GM19099 (cell line): ENCODE measurements around the gene TRDN.

Source experiments
- POLR2A ChIP-seq: IDR thresholded peaks from 3 replicates; pipeline ENCODE4 v1.6.1; 2011; ENCODE audit warnings: low read depth; ENCODE audit not compliant: insufficient read length; ENCODE audit errors: extremely low read depth

TRDN gene

DNA sequence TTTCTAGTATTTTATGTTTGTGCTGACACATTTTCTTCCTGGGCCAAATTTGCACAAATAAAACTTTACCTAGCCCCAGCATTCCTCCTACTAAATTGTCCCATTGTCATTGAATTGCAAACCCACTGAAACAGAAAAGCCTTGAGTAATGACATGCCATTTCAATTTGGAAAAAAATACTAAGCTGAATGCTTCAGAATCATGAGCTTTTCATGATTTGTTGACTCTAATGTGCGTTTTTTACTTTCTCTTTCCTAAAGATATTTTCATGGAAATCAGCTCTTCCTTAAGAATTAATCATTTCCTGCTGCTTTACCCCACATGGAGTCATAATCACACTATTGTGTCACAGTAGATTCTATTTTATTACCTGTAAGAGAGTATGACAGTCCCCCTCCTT is 47.4 kb downstream of the TRDN start:
- no peak for TF ChIP-seq POLR2A

DNA sequence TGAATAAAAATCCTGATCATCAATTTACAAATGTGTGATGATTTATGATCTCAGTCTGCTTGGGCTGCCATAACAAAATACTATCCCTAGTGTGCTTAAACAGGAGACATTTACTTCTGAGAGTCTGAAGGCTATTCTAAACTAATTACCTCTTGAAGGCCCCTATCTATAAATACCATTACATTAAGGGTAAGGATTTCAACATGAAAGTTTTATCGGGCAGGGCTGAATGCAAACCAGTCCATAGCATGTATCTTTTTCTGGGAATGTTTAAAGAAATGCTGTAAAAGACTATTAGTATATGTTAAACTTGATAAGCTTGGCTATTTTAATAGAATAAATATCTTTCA is 48.2 kb downstream of the TRDN start:
- TF ChIP-seq POLR2A: no peak

DNA sequence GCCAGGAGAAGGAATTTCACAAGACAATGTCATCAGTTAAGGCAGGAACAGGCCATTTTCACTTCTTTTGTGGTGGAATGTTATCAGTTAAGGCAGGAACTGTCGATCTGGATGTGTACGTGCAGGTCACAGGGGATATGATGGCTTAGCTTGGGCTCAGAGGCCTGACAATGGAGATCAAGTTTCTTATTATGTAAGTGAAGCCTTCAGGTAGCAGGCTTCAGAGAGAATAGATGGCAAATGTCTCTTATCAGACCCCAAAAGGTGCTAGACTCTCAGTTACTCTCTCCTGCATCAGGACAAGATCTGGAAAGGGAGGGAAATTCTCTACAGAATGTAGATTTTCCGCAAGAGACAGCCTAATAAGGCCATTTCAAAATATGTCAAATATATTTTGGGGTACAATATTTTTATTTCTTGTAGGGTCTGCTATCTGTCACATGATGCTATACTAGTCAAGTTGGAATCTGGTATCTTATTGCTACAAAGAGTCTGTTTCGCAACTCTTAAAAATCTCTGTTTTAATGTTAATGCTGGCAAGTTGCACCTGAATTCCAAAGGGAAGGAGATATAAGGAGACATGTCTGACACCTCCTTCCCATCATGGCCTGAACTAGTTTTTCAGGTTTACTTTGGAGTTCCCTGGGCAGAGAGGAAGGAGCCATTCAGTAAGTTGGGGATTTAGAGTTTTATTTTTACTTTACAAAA is 48.8 kb downstream of the TRDN start:
- no peak for TF ChIP-seq POLR2A

DNA sequence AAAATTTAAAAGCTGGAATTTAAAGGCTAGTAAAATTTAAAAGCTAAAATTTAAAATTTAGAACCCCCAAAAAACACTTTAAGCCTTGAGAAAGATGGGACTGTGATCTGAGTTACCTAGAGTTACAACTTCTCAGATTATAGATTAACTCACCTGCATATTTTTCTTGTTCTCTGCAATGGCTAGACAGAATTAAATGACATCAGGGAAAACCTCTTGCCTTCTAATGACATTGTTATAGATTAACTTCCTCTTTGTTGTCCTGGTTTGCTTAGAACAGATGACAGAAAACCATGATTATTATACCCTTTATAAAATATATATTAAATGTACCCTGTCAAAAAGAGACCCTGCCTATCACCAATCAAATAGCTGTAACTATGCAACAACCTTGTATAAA is 56.4 kb downstream of the TRDN start:
- TF ChIP-seq POLR2A: no peak

DNA sequence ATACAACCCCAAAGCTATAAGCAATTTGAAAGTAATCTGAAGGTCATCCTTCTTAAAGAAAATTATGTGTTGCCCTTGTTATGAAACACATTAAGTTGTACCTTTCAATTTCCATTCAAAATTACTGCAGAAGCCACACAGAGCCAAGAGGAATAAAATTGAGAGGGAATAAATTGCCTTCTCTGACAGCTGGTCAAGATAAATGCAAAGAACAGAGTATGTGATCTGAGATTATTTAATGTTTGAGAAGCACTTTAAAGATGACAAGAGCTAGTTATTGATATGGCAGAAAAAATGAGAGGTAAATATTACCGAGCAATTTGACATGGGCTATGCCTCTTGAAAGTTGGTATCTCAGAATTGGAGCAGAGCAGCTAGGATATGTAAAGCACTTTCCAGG is 61.6 kb downstream of the TRDN start:
- TF ChIP-seq POLR2A: no peak

DNA sequence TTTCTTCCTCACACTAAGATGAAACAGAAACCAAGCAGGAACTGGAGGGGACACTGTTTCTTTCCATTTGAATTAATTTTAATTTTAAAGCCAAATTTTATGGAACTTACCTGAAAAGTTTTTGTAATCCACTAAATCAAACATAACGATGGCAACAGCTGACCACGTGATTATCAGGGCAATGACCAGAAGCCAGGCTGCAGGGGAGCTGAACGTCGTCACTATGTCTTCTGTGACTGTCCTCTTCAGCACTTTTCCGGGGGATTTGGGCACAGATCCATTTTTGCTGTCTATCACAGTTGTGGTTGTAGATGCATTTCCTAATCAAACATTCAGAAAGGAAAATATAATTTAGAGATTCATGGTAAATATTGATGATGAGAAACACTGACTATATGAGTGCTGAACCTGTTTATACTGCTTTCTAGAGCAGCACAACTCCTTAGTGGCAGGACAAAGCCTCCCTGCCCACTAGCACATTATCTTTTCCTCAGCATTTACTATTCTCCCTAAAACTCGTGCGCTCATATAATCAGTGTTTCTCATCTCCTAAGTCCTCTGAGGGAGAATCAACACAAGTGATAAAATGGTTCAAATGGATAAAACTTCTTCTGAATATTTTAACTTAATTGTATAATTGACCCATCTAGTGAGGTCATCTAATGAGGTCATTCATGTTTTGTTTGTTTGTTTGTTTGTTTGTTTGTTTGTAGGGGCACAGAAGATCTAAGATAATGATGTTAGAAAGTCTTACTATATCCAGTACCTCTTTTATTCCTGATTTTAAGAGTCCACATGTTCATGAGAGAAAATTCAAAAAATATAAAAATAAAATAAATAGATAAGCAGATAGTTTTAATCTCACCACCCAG is 65.7 kb downstream of the TRDN start:
- no peak for TF ChIP-seq POLR2A

DNA sequence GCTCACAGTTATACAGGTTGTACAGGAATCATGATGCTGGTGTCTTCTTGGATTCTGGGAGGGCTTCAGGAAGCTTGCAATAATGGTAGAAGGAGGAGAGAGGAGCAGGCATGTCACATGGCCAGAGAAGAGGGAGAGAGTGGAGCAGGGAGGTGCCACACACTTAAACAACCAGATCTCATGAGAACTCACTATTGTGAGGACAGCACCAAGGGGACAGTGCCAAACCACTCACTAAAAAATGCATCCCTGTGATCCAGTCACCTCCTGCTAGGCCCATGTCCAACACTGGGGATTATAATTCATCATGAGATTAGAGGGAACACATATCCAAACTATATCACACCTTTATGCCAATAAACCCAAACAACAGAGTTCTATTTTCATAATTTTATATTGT is 67.2 kb downstream of the TRDN start:
- no peak for TF ChIP-seq POLR2A

DNA sequence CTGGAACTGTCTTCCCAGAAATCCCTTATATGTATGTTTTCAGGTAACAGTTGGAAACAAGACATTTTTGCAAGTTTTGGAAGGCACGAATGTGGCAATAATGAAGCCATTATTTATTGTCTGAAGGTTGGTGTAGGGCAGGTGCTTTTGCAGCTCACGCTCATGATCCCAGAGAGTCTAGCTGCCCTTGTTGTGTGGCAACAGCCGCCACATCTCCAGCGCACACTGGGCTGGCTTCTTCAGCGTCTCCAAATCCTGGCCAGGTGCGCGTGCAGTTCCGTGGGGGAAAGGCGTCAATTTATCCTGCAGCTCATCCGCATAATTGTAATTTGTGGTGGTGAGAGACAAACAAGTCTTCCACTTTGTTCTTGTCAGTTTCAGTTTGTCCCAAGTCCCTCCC is 71.2 kb downstream of the TRDN start:
- no peak for TF ChIP-seq POLR2A

DNA sequence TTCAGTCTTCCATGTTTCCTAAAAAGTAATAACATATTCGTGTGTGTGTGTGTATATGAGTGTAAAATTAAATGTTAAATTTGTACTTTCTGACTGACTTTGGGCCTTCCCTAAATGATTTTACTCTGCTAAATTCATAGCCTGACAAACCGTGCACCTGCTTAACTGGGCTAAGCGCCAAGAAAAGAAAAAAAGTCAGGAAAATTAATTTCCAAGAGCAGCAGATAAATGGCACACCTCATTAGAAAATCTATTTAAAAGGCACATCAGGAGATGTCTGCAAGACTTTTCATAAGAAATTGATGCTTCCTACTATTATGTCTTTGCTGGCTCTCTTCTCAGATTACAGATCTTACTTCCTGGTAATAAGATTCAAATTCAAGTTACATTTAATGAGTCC is 72.4 kb downstream of the TRDN start:
- no peak for TF ChIP-seq POLR2A

DNA sequence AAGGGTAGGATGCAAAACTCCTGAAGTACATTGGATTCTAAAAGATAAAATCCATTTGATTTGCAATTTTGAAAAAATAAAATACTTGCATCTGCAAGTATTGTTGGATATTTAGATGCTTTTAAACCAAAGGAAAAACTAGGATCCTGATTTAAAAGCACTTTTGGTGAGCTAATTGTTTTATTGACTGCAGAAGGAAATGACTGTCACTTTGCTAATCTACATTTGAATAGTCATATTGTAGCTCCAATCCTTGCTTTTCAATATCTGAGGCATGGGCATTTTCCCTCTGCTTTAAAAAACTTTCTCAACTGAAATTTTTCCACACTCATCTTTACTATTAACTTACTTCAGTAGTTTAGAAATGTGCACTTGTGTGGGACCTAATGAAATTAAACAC is 74.1 kb downstream of the TRDN start:
- TF ChIP-seq POLR2A: no peak

DNA sequence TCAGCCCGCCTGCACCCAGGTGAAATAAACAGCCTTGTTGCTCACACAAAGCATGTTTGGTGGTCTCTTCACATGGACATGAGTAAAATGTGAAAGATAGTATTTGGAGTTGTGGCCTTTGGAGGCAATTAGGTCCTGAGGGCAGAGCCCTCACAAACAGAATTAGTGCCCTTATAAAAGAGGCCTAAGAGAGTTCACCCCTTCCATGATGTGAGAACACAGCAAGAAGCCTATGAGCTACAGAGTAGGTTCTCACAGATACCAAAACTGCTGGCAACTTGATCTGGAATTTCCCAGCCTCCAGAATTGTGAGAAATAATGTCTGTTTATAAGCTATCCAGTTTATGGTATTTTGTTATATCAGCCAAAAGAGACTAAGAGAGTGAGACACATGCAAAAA is 74.5 kb downstream of the TRDN start:
- TF ChIP-seq POLR2A: no peak

DNA sequence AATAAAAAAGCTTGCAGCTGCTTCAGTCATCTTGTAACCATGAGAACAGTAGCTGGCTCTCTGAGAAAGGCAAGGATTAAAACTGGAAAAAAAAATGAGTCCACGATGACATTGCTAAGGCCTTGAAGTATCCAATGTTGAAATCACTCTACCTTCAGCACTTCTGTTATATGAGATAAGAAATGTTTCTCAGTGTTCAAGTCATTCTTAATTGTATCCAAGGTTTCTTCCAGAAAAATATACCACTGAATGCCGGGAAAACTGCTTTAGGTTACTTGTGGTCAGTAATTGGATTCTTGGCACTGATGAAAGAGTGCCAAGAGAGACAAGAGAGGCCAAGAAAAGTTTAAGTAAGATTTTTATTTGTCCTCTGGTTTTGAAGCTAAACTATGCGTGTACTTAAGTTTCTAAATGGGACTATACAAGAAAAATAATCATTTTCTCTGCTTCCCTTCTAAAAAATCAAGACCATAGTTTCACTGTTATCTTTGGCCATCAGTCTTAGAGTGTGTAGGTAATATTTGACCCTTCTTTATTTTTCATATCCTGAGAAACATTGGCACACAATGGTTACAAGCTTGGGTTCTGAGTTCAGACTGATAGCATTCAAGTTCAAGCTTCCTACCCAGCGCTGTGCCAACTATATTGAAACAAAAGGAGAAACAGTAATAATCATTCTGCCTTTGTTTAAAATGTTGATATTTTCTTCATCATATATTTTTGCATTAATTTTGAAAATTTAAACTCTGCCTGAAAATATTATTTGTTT is 84.6 kb downstream of the TRDN start:
- TF ChIP-seq POLR2A: no peak

DNA sequence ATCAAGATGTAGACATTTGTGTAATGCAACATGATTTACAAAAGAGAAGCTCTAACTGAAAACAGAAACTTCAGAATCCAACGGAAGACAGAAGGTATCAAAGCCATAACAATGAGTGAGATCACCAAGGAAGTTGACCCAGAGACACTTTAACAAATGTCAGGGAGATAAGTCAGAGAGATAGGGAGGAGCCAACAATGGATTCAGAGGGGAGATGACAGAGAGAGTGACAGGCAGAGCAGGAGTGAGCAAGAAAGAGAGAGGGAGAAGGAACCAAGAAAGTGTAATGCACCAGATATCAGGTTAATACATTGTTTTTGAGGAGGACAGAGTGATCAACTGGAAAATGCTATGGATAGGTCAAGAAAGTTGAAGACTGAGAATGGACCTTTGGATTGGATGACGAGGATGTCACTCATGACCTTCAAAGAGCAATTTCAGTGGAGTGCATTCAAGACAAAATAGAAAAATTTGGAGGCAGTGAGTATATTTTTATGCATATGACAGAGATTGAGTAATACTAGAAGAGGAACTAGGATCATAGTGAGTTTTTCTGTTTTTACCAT is 86.6 kb downstream of the TRDN start:
- no peak for TF ChIP-seq POLR2A

DNA sequence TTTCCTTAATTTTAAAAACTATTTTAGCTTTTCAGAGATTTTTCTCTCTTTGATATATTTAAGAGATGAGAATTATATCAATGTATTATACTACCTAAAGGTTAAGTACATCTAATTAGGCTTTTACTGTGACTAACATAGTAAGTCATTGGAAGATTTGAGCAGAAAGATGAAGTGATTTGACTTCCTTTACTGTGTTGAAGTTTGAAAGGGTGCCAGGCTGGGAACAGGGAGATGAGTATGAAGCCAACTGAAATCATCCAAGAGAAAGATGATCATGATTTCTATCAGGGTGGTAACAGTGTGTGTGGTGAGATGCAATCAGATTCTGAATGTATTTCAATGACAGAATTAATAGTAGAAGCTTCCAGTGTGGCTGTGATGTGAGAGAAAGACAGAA is 87.3 kb downstream of the TRDN start:
- TF ChIP-seq POLR2A: no peak

DNA sequence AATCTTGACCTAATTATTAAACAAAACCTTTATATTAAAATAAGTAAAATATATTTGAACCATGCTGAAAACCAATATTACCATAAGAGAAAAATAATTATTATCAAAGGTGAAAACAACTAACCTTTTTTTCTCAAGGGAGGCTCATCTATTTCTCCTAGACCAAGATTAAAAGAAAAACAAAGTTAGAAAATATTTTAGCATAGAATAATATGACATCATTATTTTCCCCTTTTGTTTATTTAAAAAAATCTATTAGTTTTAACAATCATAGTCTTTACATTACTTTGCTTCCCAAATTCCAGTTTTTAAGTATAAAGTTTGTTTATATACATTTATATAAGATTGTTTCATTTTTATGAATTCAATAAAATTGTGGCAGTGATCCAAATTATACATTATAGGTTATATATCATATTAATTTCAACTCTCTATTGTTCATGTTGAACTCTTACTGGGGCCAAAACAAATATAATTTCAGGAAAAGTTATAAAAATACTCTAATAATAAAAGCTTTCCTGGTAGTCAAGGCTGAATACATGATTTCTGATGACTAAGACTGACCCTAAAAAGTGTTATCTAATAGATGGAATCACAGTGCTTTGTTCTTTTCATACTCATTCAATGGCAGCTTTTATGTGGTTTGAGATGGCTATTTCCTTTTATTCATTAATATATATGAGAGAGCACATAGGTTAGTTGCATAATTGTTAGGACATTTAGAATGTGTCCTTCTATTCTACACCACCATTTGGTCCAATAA is 89.4 kb downstream of the TRDN start:
- TF ChIP-seq POLR2A: no peak
